Measurements from ENCODE around the gene GABPA.

DNA sequence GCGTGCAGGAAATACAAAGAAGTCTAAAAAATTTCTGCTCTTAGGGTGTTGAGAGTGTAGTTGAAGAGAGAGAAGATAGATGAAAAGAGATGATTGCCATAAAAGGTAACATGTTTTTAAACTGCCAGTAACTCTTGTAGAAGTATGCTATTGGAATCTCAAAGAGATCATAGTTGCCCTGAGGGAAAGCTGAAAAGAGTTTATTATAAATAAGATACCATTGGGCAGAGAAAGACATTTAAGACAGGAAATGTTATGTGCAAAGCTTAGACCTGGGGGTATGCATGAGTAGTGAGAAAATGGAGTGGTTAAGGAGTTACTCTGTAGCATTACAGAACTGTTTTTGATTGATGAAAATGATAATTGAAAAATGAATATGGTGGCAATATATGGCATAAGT, 17.6 kb downstream of the GABPA start:
- TF ChIP-seq EZH2 (IDR thresholded peaks at IDR 0.05; ENCODE audit: insufficient read depth, poor library complexity, severe bottlenecking) (no peak), EZH2phosphoT487 (IDR thresholded peaks at IDR 0.05; ENCODE audit: insufficient read depth, low read depth) (no peak)
